Measurements from ENCODE around the gene FHIT. TPM values are rescaled to one million over a fixed set of nuclear protein-coding genes. Genes with fewer than 3 reads are reported as not detected.
A peak's percentile ranks its signal among the peaks of the same experiment; 100 is the strongest.

Gene FHIT
- total RNA-seq, 4 donors from 2014 or later, result 5.0 to 15.3 (median 8.3) TPM

- no peak overlapping the region for H3K4me3 ChIP-seq (ENCODE audit: low read depth, poor library complexity, severe bottlenecking)
- WGBS, 2 donors, result 81 to 96% methylated on average over 2 of the region's 2 CpGs
- DNase-seq (ENCODE audit: low spot score in 2 of 2), result no peak
- intact Hi-C loops (cut with DNase I; ENCODE audit: low total_unique reads), result no loop called here
- no peak for TF ChIP-seq CTCF (IDR thresholded peaks at IDR 0.05)
- no peak for TF ChIP-seq POLR2A (IDR thresholded peaks at IDR 0.05)
Observed at GRCh38 chr3:60629816-60630215, 621.4 kb downstream of the FHIT start.

GRCh38 chr3:60622349-60622748 lies 628.9 kb downstream of the FHIT start:
- 48 to 50% methylated on average over 1 of the region's 1 CpG for WGBS, 2 donors
- no peak for TF ChIP-seq CTCF (IDR thresholded peaks at IDR 0.05)
- no peak for TF ChIP-seq POLR2A (IDR thresholded peaks at IDR 0.05)
- H3K4me3 ChIP-seq (ENCODE audit: low read depth, poor library complexity, severe bottlenecking), result no peak overlapping the region
- intact Hi-C loops (cut with DNase I; ENCODE audit: low total_unique reads), result no loop called here
- no peak for DNase-seq (ENCODE audit: low spot score in 2 of 2)

GRCh38 chr3:60617188-60617587 lies 634.1 kb downstream of the FHIT start:
- intact Hi-C loops (cut with DNase I; ENCODE audit: low total_unique reads), result no loop called here
- WGBS, 2 donors, result 77 to 78% methylated on average over 2 of the region's 2 CpGs
- no peak for DNase-seq (ENCODE audit: low spot score in 2 of 2)
- TF ChIP-seq CTCF (IDR thresholded peaks at IDR 0.05) (no peak), POLR2A (IDR thresholded peaks at IDR 0.05) (no peak)
- no peak overlapping the region for H3K4me3 ChIP-seq (ENCODE audit: low read depth, poor library complexity, severe bottlenecking)

- intact Hi-C loops (cut with DNase I; ENCODE audit: low total_unique reads), result no loop called here
- no peak for TF ChIP-seq CTCF (IDR thresholded peaks at IDR 0.05)
- TF ChIP-seq POLR2A (IDR thresholded peaks at IDR 0.05), result no peak
Observed at GRCh38 chr3:60613769-60614303, 637.4 kb downstream of the FHIT start.

GRCh38 chr3:60610441-60611112 lies 640.7 kb downstream of the FHIT start:
- intact Hi-C loops (cut with DNase I; ENCODE audit: low total_unique reads), result no loop called here
- DNase-seq (ENCODE audit: low spot score in 2 of 2), result peak; percentile 73 to 90
- H3K4me3 ChIP-seq (ENCODE audit: low read depth, poor library complexity, severe bottlenecking), result no peak overlapping the region
- TF ChIP-seq CTCF (IDR thresholded peaks at IDR 0.05) (no peak), POLR2A (IDR thresholded peaks at IDR 0.05) (no peak)
- WGBS, 2 donors, result 71 to 72% methylated on average over 7 of the region's 7 CpGs

More at GRCh38 chr3:60613769-60614303, 637.4 kb downstream of the FHIT start:
- no peak for DNase-seq (ENCODE audit: low spot score in 2 of 2)
- WGBS, 2 donors, result 95 to 96% methylated on average over 1 of the region's 1 CpG
- no peak overlapping the region for H3K4me3 ChIP-seq (ENCODE audit: low read depth, poor library complexity, severe bottlenecking)
